H1 (cell line): ENCODE measurements around the gene FAT1. TPM values are rescaled to one million over a fixed set of nuclear protein-coding genes. Genes with fewer than 3 reads are reported as not detected.

ENCODE experiments used
- CTCF ChIA-PET: fragments of 300-600 bp; sonication (Branson Sonifier 250); formaldehyde crosslinking; loops from one replicate; lab custom pipeline; 2021; ENCODE audit not compliant: partially characterized antibody; lab: Charles Lee
- POLR2A ChIA-PET: fragments of 300-600 bp; sonication (Branson Sonifier 250); formaldehyde crosslinking; loops from one replicate; lab custom pipeline; 2021; ENCODE audit warnings: inconsistent platforms; ENCODE audit not compliant: partially characterized antibody; lab: Charles Lee
- DNase-seq, 2 experiments: peaks; one replicate each; pipeline versions ENCODE4 v3.0.0 to v3.0.0-alpha.2; 2010 to 2022; ENCODE audit warnings: low spot score in 2 of 2, low read depth in 1 of 2, mixed read lengths in 1 of 2
- FAIRE-seq: peaks from 2 replicates; lab custom pipeline; 2011; peaks lifted over from hg19 to GRCh38; lab: Jason Lieb, UNC
- H2AFZ ChIP-seq: 2 replicates; pipeline ENCODE4 v1.8.1; 2012; ENCODE audit warnings: low read length, inconsistent platforms
- H2AK5ac ChIP-seq: 2 replicates; pipeline ENCODE4 v1.6.1; 2013; ENCODE audit warnings: low read depth, low read length
- H2BK120ac ChIP-seq: replicated peaks from 2 replicates; pipeline ENCODE3; 2013; ENCODE audit warnings: low read depth, low read length, inconsistent platforms
- H2BK12ac ChIP-seq: 2 replicates; pipeline ENCODE4 v1.6.1; 2013; ENCODE audit warnings: low read depth, low read length
- H2BK15ac ChIP-seq: 2 replicates; pipeline ENCODE4 v1.6.1; 2013; ENCODE audit warnings: low read length
- H2BK20ac ChIP-seq: 2 replicates; pipeline ENCODE4 v1.6.1; 2013; ENCODE audit warnings: low read length
- H2BK5ac ChIP-seq: 2 replicates; pipeline ENCODE4 v1.6.1; 2013; ENCODE audit warnings: low read depth, low read length
- H3K14ac ChIP-seq: 2 replicates; pipeline ENCODE4 v1.6.1; 2013; ENCODE audit warnings: inconsistent platforms; ENCODE audit not compliant: insufficient read length
- H3K18ac ChIP-seq: 2 replicates; pipeline ENCODE4 v1.6.1; 2013; ENCODE audit warnings: low read length; ENCODE audit errors: extremely low read depth
- H3K23ac ChIP-seq: 2 replicates; pipeline ENCODE4 v1.6.1; 2013; ENCODE audit warnings: inconsistent platforms; ENCODE audit not compliant: insufficient read length
- H3K23me2 ChIP-seq: 2 replicates; pipeline ENCODE4 v1.6.1; 2013; ENCODE audit warnings: low read depth, low read length
- H3K27ac ChIP-seq: 2 replicates; pipeline ENCODE4 v1.6.1; 2011; ENCODE audit warnings: low read depth, low read length, inconsistent platforms
- H3K27me3 ChIP-seq, 4 experiments: replicated peaks in 1 of 4; 1 replicate in 1 of 4; 2 replicates in 3 of 4; pipeline versions ENCODE4 v1.6.1 to v1.8.1; 2011 to 2013; ENCODE audit warnings: low read length in 3 of 4, mild to moderate bottlenecking in 3 of 4, inconsistent platforms in 2 of 4, mixed read lengths in 2 of 4, moderate library complexity in 1 of 4; ENCODE audit not compliant: control insufficient read depth in 3 of 4, insufficient read depth in 3 of 4; ENCODE audit errors: extremely low read depth in 1 of 4
- H3K36me3 ChIP-seq, 4 experiments: 2 replicates each; pipeline versions ENCODE4 v1.6.1 to v1.8.1; 2011 to 2013; ENCODE audit warnings: mild to moderate bottlenecking in 4 of 4, low read length in 3 of 4, moderate library complexity in 2 of 4, control low read depth in 1 of 4, inconsistent platforms in 1 of 4; ENCODE audit not compliant: insufficient read depth in 4 of 4, control insufficient read depth in 2 of 4
- H3K4ac ChIP-seq: replicated peaks from 2 replicates; pipeline ENCODE3; 2013; ENCODE audit warnings: low read length, low read depth, mixed read lengths, inconsistent platforms; ENCODE audit not compliant: insufficient read length
- H3K4me1 ChIP-seq, 4 experiments: replicated peaks in 1 of 4; 1 replicate in 1 of 4; 2 replicates in 3 of 4; pipeline versions ENCODE4 v1.6.1 to v1.8.1; 2011 to 2013; ENCODE audit warnings: low read length in 3 of 4, inconsistent platforms in 2 of 4, mixed read lengths in 1 of 4; ENCODE audit not compliant: insufficient read depth in 4 of 4, control insufficient read depth in 3 of 4
- H3K4me2 ChIP-seq, 2 experiments: 2 replicates each; pipeline versions ENCODE4 v1.6.1 to v1.8.1; 2011 to 2013; ENCODE audit warnings: low read depth in 2 of 2, low read length in 2 of 2, control low read depth in 1 of 2, inconsistent platforms in 1 of 2, mild to moderate bottlenecking in 1 of 2; ENCODE audit not compliant: insufficient read depth in 1 of 2
- H3K4me3 ChIP-seq, 4 experiments: fragments of 200-600, 300-600 bp in 1 of 4; sonication (generic), shearing (Covaris generic), sonication (Bioruptor Twin) in 1 of 4; 2 replicates each; pipeline versions ENCODE4 v1.5.1 to v1.8.1; 2011 to 2016; ENCODE audit warnings: low read length in 4 of 4, low read depth in 3 of 4, control low read depth in 2 of 4, inconsistent platforms in 2 of 4, mild to moderate bottlenecking in 2 of 4, mixed read lengths in 1 of 4, moderate library complexity in 1 of 4; ENCODE audit not compliant: insufficient read depth in 2 of 4; ENCODE audit errors: extremely low read depth in 1 of 4
- H3K56ac ChIP-seq: replicated peaks from 2 replicates; pipeline ENCODE3; 2013; ENCODE audit warnings: low read depth, mild to moderate bottlenecking, mixed read lengths, low read length, inconsistent platforms; ENCODE audit not compliant: insufficient read length
- H3K79me1 ChIP-seq: 2 replicates; pipeline ENCODE4 v1.6.1; 2013; ENCODE audit warnings: low read depth, low read length, control low read depth
- H3K79me2 ChIP-seq, 2 experiments: 2 replicates each; pipeline versions ENCODE4 v1.6.1 to v1.8.1; 2012 to 2013; ENCODE audit warnings: low read length in 2 of 2, mild to moderate bottlenecking in 2 of 2, inconsistent platforms in 1 of 2; ENCODE audit not compliant: insufficient read depth in 2 of 2, control insufficient read depth in 1 of 2
- H3K9ac ChIP-seq, 4 experiments: replicated peaks in 1 of 4; 1 replicate in 1 of 4; 2 replicates in 3 of 4; pipeline versions ENCODE4 v1.6.1 to v1.8.1; 2011 to 2013; ENCODE audit warnings: low read depth in 3 of 4, low read length in 3 of 4, control low read depth in 2 of 4, mild to moderate bottlenecking in 2 of 4, moderate library complexity in 2 of 4, inconsistent platforms in 1 of 4; ENCODE audit errors: extremely low read depth in 1 of 4
- H3K9me3 ChIP-seq, 2 experiments: 2 replicates each; pipeline versions ENCODE4 v1.6.1 to v1.8.1; 2012 to 2013; ENCODE audit warnings: mild to moderate bottlenecking in 2 of 2, moderate library complexity in 2 of 2, control low read depth in 1 of 2, inconsistent platforms in 1 of 2, low read depth in 1 of 2, low read length in 1 of 2, mixed read lengths in 1 of 2; ENCODE audit not compliant: insufficient read depth in 2 of 2
- H4K20me1 ChIP-seq, 2 experiments: replicated peaks in 1 of 2; 2 replicates each; pipeline versions ENCODE3 to v1.8.1; 2011 to 2013; ENCODE audit warnings: inconsistent platforms in 2 of 2, low read length in 2 of 2, mild to moderate bottlenecking in 1 of 2; ENCODE audit not compliant: insufficient read depth in 2 of 2, control insufficient read depth in 1 of 2
- H4K5ac ChIP-seq: 2 replicates; pipeline ENCODE4 v1.6.1; 2013; ENCODE audit warnings: low read length, low read depth, mixed read lengths, inconsistent platforms; ENCODE audit not compliant: insufficient read length
- H4K8ac ChIP-seq: 2 replicates; pipeline ENCODE4 v1.8.0; 2013; ENCODE audit warnings: mild to moderate bottlenecking, moderate library complexity, low read length, inconsistent platforms; ENCODE audit not compliant: insufficient read depth; ENCODE audit errors: extremely low read depth
- H4K91ac ChIP-seq: replicated peaks from 2 replicates; pipeline ENCODE3; 2013; ENCODE audit warnings: low read length, mixed read lengths, inconsistent platforms; ENCODE audit not compliant: insufficient read length
- CTCF ChIP-seq, 3 experiments: IDR thresholded peaks; 1 replicate in 2 of 3; 2 replicates in 1 of 3; pipeline versions ENCODE4 v1.5.1 to v1.6.1; 2011; ENCODE audit warnings: low read length in 3 of 3, mild to moderate bottlenecking in 3 of 3, inconsistent platforms in 2 of 3, low read depth in 1 of 3, moderate library complexity in 1 of 3; ENCODE audit not compliant: insufficient read depth in 1 of 3; ENCODE audit errors: control extremely low read depth in 1 of 3
- EGR1 ChIP-seq: IDR thresholded peaks from 2 replicates; pipeline ENCODE4 v1.6.1; 2011; ENCODE audit warnings: low read depth, low read length, borderline replicate concordance
- KDM4A ChIP-seq: IDR thresholded peaks from one replicate; pipeline ENCODE4 v1.7.1; 2012; ENCODE audit warnings: low read depth, mild to moderate bottlenecking, moderate library complexity, low read length, inconsistent platforms; ENCODE audit not compliant: severe bottlenecking
- NRF1 ChIP-seq: IDR thresholded peaks from 2 replicates; pipeline ENCODE4 v1.6.1; 2011; ENCODE audit warnings: mild to moderate bottlenecking, low read depth, low read length, improper control_type of control experiment
- PHF8 ChIP-seq: fragments of 200-600 bp; sonication (generic); conservative IDR thresholded peaks from 2 replicates; pipeline ENCODE4 v1.7.1; 2012; ENCODE audit warnings: low read depth, mild to moderate bottlenecking, inconsistent platforms, low read length, moderate library complexity
- POLR2A ChIP-seq, 2 experiments: IDR thresholded peaks; 1 replicate in 1 of 2; 2 replicates in 1 of 2; pipeline ENCODE4 v1.6.1; 2011; ENCODE audit warnings: low read depth in 2 of 2, low read length in 2 of 2, mild to moderate bottlenecking in 2 of 2; ENCODE audit errors: control extremely low read depth in 1 of 2
- RXRA ChIP-seq: IDR thresholded peaks from 2 replicates; pipeline ENCODE4 v1.6.1; 2011; ENCODE audit warnings: low read depth, mild to moderate bottlenecking, low read length, moderate library complexity; ENCODE audit not compliant: insufficient read depth
- SIN3A ChIP-seq, 2 experiments: IDR thresholded peaks in 1 of 2; conservative IDR thresholded peaks in 1 of 2; 2 replicates each; pipeline ENCODE4 v1.6.1; 2011 to 2012; ENCODE audit warnings: low read length in 2 of 2, improper control_type of control experiment in 1 of 2, low read depth in 1 of 2, mild to moderate bottlenecking in 1 of 2
- SIRT6 ChIP-seq: IDR thresholded peaks from one replicate; pipeline ENCODE4 v1.7.1; 2012; ENCODE audit warnings: low read length, inconsistent platforms
- SP2 ChIP-seq: IDR thresholded peaks from 2 replicates; pipeline ENCODE4 v1.6.1; 2012; ENCODE audit warnings: mild to moderate bottlenecking, low read length, inconsistent platforms
- WGBS, 2 experiments: shearing (Covaris generic) in 1 of 2; methylation state at CpG; one replicate each; pipeline versions ENCODE4 v1.1.6 to v1.1.7; 2013 to 2015; ENCODE audit warnings: low lambda C conversion rate in 2 of 2, mixed read lengths in 2 of 2, inconsistent platforms in 1 of 2, low coverage in 1 of 2, missing lambda C conversion rate in 1 of 2; ENCODE audit not compliant: insufficient replicate concordance in 2 of 2, insufficient coverage in 1 of 2, insufficient read length in 1 of 2; ENCODE audit errors: extremely low coverage in 1 of 2, missing lambda C conversion rate in 1 of 2; 5-methylcytosine and 5-hydroxymethylcytosine counted together
- polyA plus RNA-seq, 7 experiments: library from polyadenylated mRNA; depleted of rRNA in 3 of 7; stranded (reverse) in 5 of 7; unstranded in 2 of 7; fragments of >200 nt in 5 of 7; fragments of 200-250 nt in 2 of 7; gene quantifications; 1 replicate in 5 of 7; 2 replicates in 1 of 7; 4 replicates in 1 of 7; pipeline versions ENCODE4 v1.2.1 to v1.2.3, GENCODE V29; 2011 to 2013; ENCODE audit warnings: missing spikeins in 2 of 7, mixed read lengths in 2 of 7
- total RNA-seq: library from RNA; stranded (reverse); fragmentation: NEBNext Ultra II Directional; extraction: Animal tissue kit (Norgen Biotek cat#: 25700); gene quantifications from 2 replicates; pipeline ENCODE4 v1.2.1, GENCODE V29; 2021

Gene FAT1
- total and polyA plus RNA-seq, 2 of the 8 experiments (the other 6 are each of a cell fraction or from before 2014, with no cell fraction given): 94.4 to 137 TPM

- Histone ChIP-seq H3K9ac (no peak overlapping the region), H3K56ac (no peak overlapping the region), H2BK15ac (no peak overlapping the region), H3K23ac (no peak overlapping the region), H3K79me1 (no peaks in the 10 kb centered on the region), H3K23me2 (peaks cover 11% of the 10 kb centered on the region), H2BK5ac (no peak overlapping the region), H4K20me1 (no peaks in the 10 kb centered on the region), H4K8ac (no peak overlapping the region), H2AFZ (no peak overlapping the region), H3K27ac (no peak overlapping the region), H2BK120ac (no peak overlapping the region), H3K36me3 (no peaks in the 10 kb centered on the region), H3K27me3 (peaks cover 0 to 8% (median 0%) of the 10 kb centered on the region in 4 experiments; a peak in 2 of 7 replicates), H3K18ac (no peak overlapping the region), H3K79me2 (no peaks in the 10 kb centered on the region), H4K91ac (no peak overlapping the region), H3K4ac (no peak overlapping the region), H3K4me3 (no peak overlapping the region), H2BK20ac (no peak overlapping the region), H2BK12ac (no peak overlapping the region), H3K4me1 (peaks cover 2 to 6% (median 4%) of the 10 kb centered on the region in 4 experiments; a peak in 4 of 7 replicates), H2AK5ac (no peak overlapping the region), H3K4me2 (no peak overlapping the region), H3K9me3 (no peaks in the 10 kb centered on the region), H3K14ac (no peak overlapping the region), H4K5ac (no peak overlapping the region)
- ChIA-PET CTCF (interaction anchor here (0.6 to 1.2 kb wide), 3 partner anchors 10 to 12 kb away, joined by 3 to 4 read pairs (median 3); no protein-coding TSS in a partner anchor), POLR2A (no interaction called here)
- WGBS, 2 experiments: 86% methylated on average over 1 of the region's 1 CpG; no CpG with 5 or more reads in 1 of the 2 experiments
- no peak for DNase-seq
- no peak for FAIRE-seq
- no peak for TF ChIP-seq POLR2A (IDR thresholded peaks at IDR 0.05; ENCODE audit: control extremely low read depth in 1 of 2, low read depth in 2 of 2, low read length in 2 of 2)
- TF ChIP-seq NRF1: no peak
- no peak for TF ChIP-seq SIRT6
- TF ChIP-seq EGR1: no peak
- no peak for TF ChIP-seq PHF8
- TF ChIP-seq CTCF (IDR thresholded peaks at IDR 0.05; ENCODE audit: control extremely low read depth in 1 of 3, insufficient read depth in 1 of 3, low read depth in 1 of 3, low read length in 3 of 3): no peak
- TF ChIP-seq KDM4A: no peak
- no peak for TF ChIP-seq SP2
- TF ChIP-seq RXRA: no peak
- TF ChIP-seq SIN3A (conservative IDR thresholded peaks at IDR 0.05 in 1 of 2, IDR thresholded peaks at IDR 0.05 in 1 of 2; ENCODE audit: low read depth in 1 of 2, low read length in 2 of 2): no peak
These were observed 6.2 kb upstream of the FAT1 start for GRCh38 chr4:186729856-186730255.
